NCI-H1694 treated with DMSO at 0.1 percent for 48 hours (cell line): ENCODE measurements around the gene DYRK1A.

Source experiments
- DNase-seq: peaks from one replicate; lab custom pipeline; 2025; lab: John Stamatoyannopoulos, UW

Gene DYRK1A

GRCh38 chr21:37385179-37385765 is 18.7 kb downstream of the DYRK1A start:
- no peak for DNase-seq

- no peak for DNase-seq
These were observed 19.6 kb downstream of the DYRK1A start for GRCh38 chr21:37386151-37386550.

GRCh38 chr21:37389456-37389855 is 22.9 kb downstream of the DYRK1A start:
- no peak for DNase-seq

GRCh38 chr21:37391666-37392065 is 25.1 kb downstream of the DYRK1A start:
- no peak for DNase-seq

- no peak for DNase-seq
These were observed 25.9 kb downstream of the DYRK1A start for GRCh38 chr21:37392441-37392840.

GRCh38 chr21:37393030-37393429 is 26.5 kb downstream of the DYRK1A start:
- no peak for DNase-seq

GRCh38 chr21:37393786-37394185 is 27.2 kb downstream of the DYRK1A start:
- no peak for DNase-seq

- no peak for DNase-seq
These were observed 29.4 kb downstream of the DYRK1A start for GRCh38 chr21:37395961-37396360.

- DNase-seq: no peak
These were observed 30.3 kb downstream of the DYRK1A start for GRCh38 chr21:37396855-37397254.

GRCh38 chr21:37398697-37399096 is 32.1 kb downstream of the DYRK1A start:
- no peak for DNase-seq

GRCh38 chr21:37402251-37402867 is 35.8 kb downstream of the DYRK1A start:
- no peak for DNase-seq

- no peak for DNase-seq
These were observed 39.1 kb downstream of the DYRK1A start for GRCh38 chr21:37405629-37406028.

GRCh38 chr21:37407719-37408420 is 41.3 kb downstream of the DYRK1A start:
- no peak for DNase-seq

- no peak for DNase-seq
These were observed 42.1 kb downstream of the DYRK1A start for GRCh38 chr21:37408464-37409193.

GRCh38 chr21:37410639-37411038 is 44.1 kb downstream of the DYRK1A start:
- DNase-seq: no peak

GRCh38 chr21:37412603-37413360 is 46.2 kb downstream of the DYRK1A start:
- no peak for DNase-seq

- DNase-seq: no peak
These were observed 47.1 kb downstream of the DYRK1A start for GRCh38 chr21:37413553-37414291.

- DNase-seq: no peak
These were observed 48.0 kb downstream of the DYRK1A start for GRCh38 chr21:37414292-37415253.

- DNase-seq: no peak
These were observed 49.4 kb downstream of the DYRK1A start for GRCh38 chr21:37415939-37416338.

- no peak for DNase-seq
These were observed 50.3 kb downstream of the DYRK1A start for GRCh38 chr21:37416914-37417313.
